ENCODE data around the gene AMZ2. TPM values are rescaled to one million over a fixed set of nuclear protein-coding genes. Genes with fewer than 3 reads are reported as not detected.
"Not testable (repeated sequence)": the region's sequence is repeated elsewhere in the genome, so short reads cannot be mapped to it uniquely, and the experiment has no call there.

Gene AMZ2
- total and polyA plus RNA-seq, 4 donors = 11.6 to 19.6 (median 17.3) TPM

GRCh38 chr17:68258890-68259647 lies 11.2 kb downstream of the AMZ2 start:
- 8% methylated on average over 41 of the region's 44 CpGs for WGBS
- not testable (repeated sequence) for H3K36me3 ChIP-seq (ENCODE audit: control insufficient read depth in 4 of 4, insufficient read depth in 3 of 4, low read depth in 1 of 4, low read length in 3 of 4); H3K4me3 ChIP-seq (ENCODE audit: low read depth in 1 of 3, low read length in 3 of 3); H3K27me3 ChIP-seq (ENCODE audit: control insufficient read depth in 4 of 4, insufficient read depth in 4 of 4, low read length in 3 of 4); H3K9me3 ChIP-seq (ENCODE audit: control insufficient read depth in 4 of 4, low read length in 3 of 4)
- peak; percentile 50 for DNase-seq (ENCODE audit: low spot score)
- H3K9ac ChIP-seq (ENCODE audit: low read depth in 1 of 2, low read length in 2 of 2) = peak overlapping the region in 1 of 2 donors; percentile 40
- H3K4me1 ChIP-seq (ENCODE audit: control insufficient read depth in 4 of 4, insufficient read depth in 4 of 4, low read length in 3 of 4) = peaks cover 1 to 27% (median 18%) of the 10 kb centered on the region in 4 donors
- H3K27ac ChIP-seq (ENCODE audit: low read depth in 1 of 2, low read length in 2 of 2) = peak overlapping the region; percentile 18 to 46
- peak in 1 of 2 donors; percentile 23 for TF ChIP-seq GABPA (IDR thresholded peaks at IDR 0.05 in 1 of 2, conservative IDR thresholded peaks at IDR 0.05 in 1 of 2)
- TF ChIP-seq RXRA (IDR thresholded peaks at IDR 0.05) = peak in 1 of 2 donors; percentile 46
- TF ChIP-seq MAX (IDR thresholded peaks at IDR 0.05) = peak; percentile 50

- H3K36me3 ChIP-seq (ENCODE audit: control insufficient read depth in 4 of 4, insufficient read depth in 3 of 4, low read depth in 1 of 4, low read length in 3 of 4); H3K9me3 ChIP-seq (ENCODE audit: control insufficient read depth in 4 of 4, low read length in 3 of 4); DNase-seq (ENCODE audit: low spot score); H3K4me3 ChIP-seq (ENCODE audit: low read depth in 1 of 3, low read length in 3 of 3); H3K27ac ChIP-seq (ENCODE audit: low read depth in 1 of 2, low read length in 2 of 2); H3K9ac ChIP-seq (ENCODE audit: low read depth in 1 of 2, low read length in 2 of 2); H3K27me3 ChIP-seq (ENCODE audit: control insufficient read depth in 4 of 4, insufficient read depth in 4 of 4, low read length in 3 of 4): not testable (repeated sequence)
- H3K4me1 ChIP-seq (ENCODE audit: control insufficient read depth in 4 of 4, insufficient read depth in 4 of 4, low read length in 3 of 4) = peaks cover 1 to 25% (median 18%) of the 10 kb centered on the region in 4 donors
- WGBS = 78% methylated on average over 3 of the region's 3 CpGs
These were observed 11.8 kb downstream of the AMZ2 start for GRCh38 chr17:68259648-68259951.

- WGBS = 72% methylated on average over 9 of the region's 9 CpGs
- Histone ChIP-seq H3K4me3 (ENCODE audit: low read depth in 1 of 3, low read length in 3 of 3) (no peak overlapping the region), H3K27ac (ENCODE audit: low read depth in 1 of 2, low read length in 2 of 2) (no peak overlapping the region), H3K36me3 (ENCODE audit: control insufficient read depth in 4 of 4, insufficient read depth in 3 of 4, low read depth in 1 of 4, low read length in 3 of 4) (no peaks in the 10 kb centered on the region), H3K9ac (ENCODE audit: low read depth in 1 of 2, low read length in 2 of 2) (no peak overlapping the region), H3K27me3 (ENCODE audit: control insufficient read depth in 4 of 4, insufficient read depth in 4 of 4, low read length in 3 of 4) (no peaks in the 10 kb centered on the region), H3K9me3 (ENCODE audit: control insufficient read depth in 4 of 4, low read length in 3 of 4) (no peaks in the 10 kb centered on the region), H3K4me1 (ENCODE audit: control insufficient read depth in 4 of 4, insufficient read depth in 4 of 4, low read length in 3 of 4) (peaks cover 3 to 21% (median 15%) of the 10 kb centered on the region in 4 donors)
- TF ChIP-seq ATF3 (IDR thresholded peaks at IDR 0.05) (no peak), EGR1 (IDR thresholded peaks at IDR 0.05; ENCODE audit: low read depth in 2 of 2) (no peak), GABPA (IDR thresholded peaks at IDR 0.05 in 1 of 2, conservative IDR thresholded peaks at IDR 0.05 in 1 of 2) (no peak), RAD21 (IDR thresholded peaks at IDR 0.05) (no peak), RXRA (IDR thresholded peaks at IDR 0.05) (no peak), TAF1 (conservative IDR thresholded peaks at IDR 0.05) (no peak), FOXA2 (IDR thresholded peaks at IDR 0.05) (no peak), ZBTB33 (IDR thresholded peaks at IDR 0.05) (no peak), HNF4A (conservative IDR thresholded peaks at IDR 0.05) (no peak), REST (IDR thresholded peaks at IDR 0.05) (no peak), SP1 (IDR thresholded peaks at IDR 0.05) (no peak), MAX (IDR thresholded peaks at IDR 0.05) (no peak), HNF4G (IDR thresholded peaks at IDR 0.05) (no peak), CTCF (IDR thresholded peaks at IDR 0.05; ENCODE audit: low read depth, low read length, missing input control) (no peak), FOXA1 (IDR thresholded peaks at IDR 0.05) (no peak), YY1 (IDR thresholded peaks at IDR 0.05) (no peak), NR2F2 (IDR thresholded peaks at IDR 0.05) (no peak)
- no peak for DNase-seq (ENCODE audit: low spot score)
These were observed 12.4 kb downstream of the AMZ2 start for GRCh38 chr17:68260051-68260762.
